Dendritic cell treated with granulocyte-macrophage colony-stimulating factor and Interleukin-4, amounts not matched to agents 40 ng/mL and 50 ng/mL, for 4 days (primary cell): ENCODE data around the gene HOXC12.

ENCODE experiments used
- H3K27ac Mint-ChIP-seq: one replicate; pipeline ENCODE4 v1.8.0; 2022; ENCODE audit warnings: mild to moderate bottlenecking, mixed read lengths
- H3K27me3 Mint-ChIP-seq: one replicate; pipeline ENCODE4 v1.8.0; 2022; ENCODE audit warnings: mild to moderate bottlenecking, mixed read lengths
- H3K36me3 Mint-ChIP-seq: one replicate; pipeline ENCODE4 v1.8.0; 2022; ENCODE audit warnings: low read depth, mixed read lengths
- H3K4me1 Mint-ChIP-seq: one replicate; pipeline ENCODE4 v1.8.0; 2022; ENCODE audit warnings: low read depth, mixed read lengths
- H3K4me3 Mint-ChIP-seq: one replicate; pipeline ENCODE4 v1.8.0; 2022; ENCODE audit warnings: mild to moderate bottlenecking, moderate library complexity, mixed read lengths
- H3K9me3 Mint-ChIP-seq: one replicate; pipeline ENCODE4 v1.8.0; 2022; ENCODE audit warnings: mixed read lengths
- intact Hi-C: fragments of 100-400 bp; cut with micrococcal nuclease; formaldehyde crosslinking; loops from one replicate; pipeline ENCODE4 v1.15.0; 2022

HOXC12 gene

GRCh38 chr12:53949631-53950436 lies 4.9 kb upstream of the HOXC12 start:
- H3K4me3 Mint-ChIP-seq, result no peak overlapping the region
- H3K9me3 Mint-ChIP-seq, result no peaks in the 10 kb centered on the region
- no peaks in the 10 kb centered on the region for H3K36me3 Mint-ChIP-seq
- intact Hi-C loops, result no loop called here
- H3K4me1 Mint-ChIP-seq, result peaks cover 10% of the 10 kb centered on the region
- peaks cover 98% of the 10 kb centered on the region for H3K27me3 Mint-ChIP-seq
- H3K27ac Mint-ChIP-seq, result no peak overlapping the region

- H3K4me1 Mint-ChIP-seq, result peaks cover 10% of the 10 kb centered on the region
- peaks cover 96% of the 10 kb centered on the region for H3K27me3 Mint-ChIP-seq
- H3K9me3 Mint-ChIP-seq, result no peaks in the 10 kb centered on the region
- H3K36me3 Mint-ChIP-seq, result no peaks in the 10 kb centered on the region
- intact Hi-C loops, result no loop called here
- no peak overlapping the region for H3K4me3 Mint-ChIP-seq
- no peak overlapping the region for H3K27ac Mint-ChIP-seq
Measured at GRCh38 chr12:53950437-53950773, 4.3 kb upstream of the HOXC12 start.

- intact Hi-C loops, result no loop called here
- Mint-ChIP-seq H3K4me1 (peaks cover 14% of the 10 kb centered on the region), H3K36me3 (no peaks in the 10 kb centered on the region), H3K9me3 (no peaks in the 10 kb centered on the region), H3K27me3 (peaks cover 96% of the 10 kb centered on the region), H3K27ac (no peak overlapping the region), H3K4me3 (no peak overlapping the region)
Measured at GRCh38 chr12:53950789-53951576, 3.7 kb upstream of the HOXC12 start.

- no peaks in the 10 kb centered on the region for H3K9me3 Mint-ChIP-seq
- H3K27me3 Mint-ChIP-seq, result peaks cover 96% of the 10 kb centered on the region
- H3K36me3 Mint-ChIP-seq, result no peaks in the 10 kb centered on the region
- no peak overlapping the region for H3K4me3 Mint-ChIP-seq
- intact Hi-C loops, result no loop called here
- peaks cover 15% of the 10 kb centered on the region for H3K4me1 Mint-ChIP-seq
- H3K27ac Mint-ChIP-seq, result no peak overlapping the region
Measured at GRCh38 chr12:53951577-53952334, 2.9 kb upstream of the HOXC12 start.

- Mint-ChIP-seq H3K9me3 (no peaks in the 10 kb centered on the region), H3K27ac (no peak overlapping the region), H3K27me3 (peaks cover 98% of the 10 kb centered on the region), H3K4me3 (no peak overlapping the region), H3K4me1 (peaks cover 15% of the 10 kb centered on the region), H3K36me3 (no peaks in the 10 kb centered on the region)
- intact Hi-C loops, result no loop called here
Measured at GRCh38 chr12:53952335-53952694, 2.4 kb upstream of the HOXC12 start.

GRCh38 chr12:53952871-53953734 lies 1.6 kb upstream of the HOXC12 start:
- H3K27me3 Mint-ChIP-seq, result peaks cover 98% of the 10 kb centered on the region
- no peaks in the 10 kb centered on the region for H3K36me3 Mint-ChIP-seq
- no peak overlapping the region for H3K27ac Mint-ChIP-seq
- peaks cover 15% of the 10 kb centered on the region for H3K4me1 Mint-ChIP-seq
- no peaks in the 10 kb centered on the region for H3K9me3 Mint-ChIP-seq
- intact Hi-C loops, result no loop called here
- no peak overlapping the region for H3K4me3 Mint-ChIP-seq

GRCh38 chr12:53953831-53954693 lies 641 bp upstream of the HOXC12 start:
- peaks cover 15% of the 10 kb centered on the region for H3K4me1 Mint-ChIP-seq
- intact Hi-C loops, result no loop called here
- no peaks in the 10 kb centered on the region for H3K9me3 Mint-ChIP-seq
- no peak overlapping the region for H3K27ac Mint-ChIP-seq
- no peak overlapping the region for H3K4me3 Mint-ChIP-seq
- peaks cover 96% of the 10 kb centered on the region for H3K27me3 Mint-ChIP-seq
- no peaks in the 10 kb centered on the region for H3K36me3 Mint-ChIP-seq

- intact Hi-C loops, result no loop called here
- Mint-ChIP-seq H3K36me3 (no peaks in the 10 kb centered on the region), H3K27ac (no peak overlapping the region)
Measured at GRCh38 chr12:53955036-53955775, 503 bp downstream of the HOXC12 start.

GRCh38 chr12:53955776-53956250 lies 1.1 kb downstream of the HOXC12 start:
- H3K4me1 Mint-ChIP-seq, result peaks cover 23% of the 10 kb centered on the region
- no peaks in the 10 kb centered on the region for H3K36me3 Mint-ChIP-seq
- H3K27ac Mint-ChIP-seq, result no peak overlapping the region
- H3K27me3 Mint-ChIP-seq, result peaks cover 96% of the 10 kb centered on the region
- no peaks in the 10 kb centered on the region for H3K9me3 Mint-ChIP-seq
- intact Hi-C loops, result no loop called here
- no peak overlapping the region for H3K4me3 Mint-ChIP-seq

More at GRCh38 chr12:53955036-53955775, 503 bp downstream of the HOXC12 start:
- peaks cover 96% of the 10 kb centered on the region for H3K27me3 Mint-ChIP-seq
- no peak overlapping the region for H3K4me3 Mint-ChIP-seq
- no peaks in the 10 kb centered on the region for H3K9me3 Mint-ChIP-seq
- peaks cover 18% of the 10 kb centered on the region for H3K4me1 Mint-ChIP-seq

GRCh38 chr12:53956251-53956887 lies 1.7 kb downstream of the HOXC12 start:
- Mint-ChIP-seq H3K27ac (no peak overlapping the region), H3K27me3 (peaks cover 96% of the 10 kb centered on the region), H3K36me3 (no peaks in the 10 kb centered on the region), H3K9me3 (no peaks in the 10 kb centered on the region), H3K4me3 (no peak overlapping the region), H3K4me1 (peaks cover 19% of the 10 kb centered on the region)
- intact Hi-C loops, result no loop called here

GRCh38 chr12:53956914-53957536 lies 2.3 kb downstream of the HOXC12 start:
- no peaks in the 10 kb centered on the region for H3K9me3 Mint-ChIP-seq

More at GRCh38 chr12:53956914-53957536, 2.3 kb downstream of the HOXC12 start:
- Mint-ChIP-seq H3K27ac (no peak overlapping the region), H3K36me3 (no peaks in the 10 kb centered on the region), H3K27me3 (peaks cover 95% of the 10 kb centered on the region), H3K4me3 (no peak overlapping the region), H3K4me1 (peaks cover 17% of the 10 kb centered on the region)
- intact Hi-C loops, result no loop called here
